ENCODE results near the gene OR2AP1. TPM values are rescaled to one million over a fixed set of nuclear protein-coding genes. Genes with fewer than 3 reads are reported as not detected.

Gene OR2AP1
- total and polyA plus RNA-seq, 4 donors: not detected

- Histone ChIP-seq H3K27ac (ENCODE audit: low read depth in 1 of 2, low read length in 2 of 2) (no peak overlapping the region), H3K4me1 (ENCODE audit: control insufficient read depth in 4 of 4, insufficient read depth in 4 of 4, low read length in 3 of 4) (peaks cover 0 to 4% (median 0%) of the 10 kb centered on the region in 4 donors), H3K9ac (ENCODE audit: low read depth in 1 of 2, low read length in 2 of 2) (no peak overlapping the region), H3K4me3 (ENCODE audit: low read depth in 1 of 3, low read length in 3 of 3) (no peak overlapping the region), H3K9me3 (ENCODE audit: control insufficient read depth in 4 of 4, low read length in 3 of 4) (peaks cover 13 to 27% (median 17%) of the 10 kb centered on the region in 4 donors), H3K36me3 (ENCODE audit: control insufficient read depth in 4 of 4, insufficient read depth in 3 of 4, low read depth in 1 of 4, low read length in 3 of 4) (no peaks in the 10 kb centered on the region), H3K27me3 (ENCODE audit: control insufficient read depth in 4 of 4, insufficient read depth in 4 of 4, low read length in 3 of 4) (peaks cover 0 to 3% (median 0%) of the 10 kb centered on the region in 4 donors)
- DNase-seq (ENCODE audit: low spot score): no peak
- whole genome bisulfite sequencing: 6% methylated on average over 6 of the region's 6 CpGs
- TF ChIP-seq RAD21 (IDR thresholded peaks at IDR 0.05) (peak; percentile 94), RXRA (IDR thresholded peaks at IDR 0.05) (peak in 1 of 2 donors; percentile 12), NR2F2 (IDR thresholded peaks at IDR 0.05) (no peak), REST (IDR thresholded peaks at IDR 0.05) (no peak), CTCF (IDR thresholded peaks at IDR 0.05; ENCODE audit: low read depth, low read length, missing input control) (peak; percentile 88), JUND (IDR thresholded peaks at IDR 0.05) (peak in 1 of 2 donors; percentile 29), EGR1 (IDR thresholded peaks at IDR 0.05; ENCODE audit: low read depth in 2 of 2) (no peak)
Observed at GRCh38 chr12:55619354-55620138, 47.3 kb downstream of the OR2AP1 start.

DNA sequence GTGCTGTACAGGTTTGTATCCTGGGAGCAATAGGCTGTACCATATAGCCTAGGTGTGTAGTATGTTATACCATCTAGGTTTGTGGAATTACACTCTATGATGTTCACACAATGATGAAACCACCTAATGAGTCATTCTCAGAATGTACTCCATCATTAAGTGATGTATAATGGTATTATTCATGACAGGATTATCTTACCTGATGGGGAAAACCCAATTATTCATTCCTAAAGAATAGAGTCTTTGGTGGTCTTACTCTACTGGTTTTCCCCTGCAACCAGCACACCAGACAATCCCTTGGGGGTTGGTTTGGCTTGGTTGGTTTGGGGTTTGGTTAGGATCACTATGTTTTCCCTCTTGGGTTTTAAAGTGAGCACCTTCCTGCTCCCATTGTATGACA is 51.8 kb downstream of the OR2AP1 start:
- Histone ChIP-seq H3K36me3 (ENCODE audit: control insufficient read depth in 4 of 4, insufficient read depth in 3 of 4, low read depth in 1 of 4, low read length in 3 of 4) (no peaks in the 10 kb centered on the region), H3K27me3 (ENCODE audit: control insufficient read depth in 4 of 4, insufficient read depth in 4 of 4, low read length in 3 of 4) (no peaks in the 10 kb centered on the region), H3K4me3 (ENCODE audit: low read depth in 1 of 3, low read length in 3 of 3) (no peak overlapping the region), H3K27ac (ENCODE audit: low read depth in 1 of 2, low read length in 2 of 2) (no peak overlapping the region), H3K9ac (ENCODE audit: low read depth in 1 of 2, low read length in 2 of 2) (no peak overlapping the region), H3K9me3 (ENCODE audit: control insufficient read depth in 4 of 4, low read length in 3 of 4) (no peaks in the 10 kb centered on the region), H3K4me1 (ENCODE audit: control insufficient read depth in 4 of 4, insufficient read depth in 4 of 4, low read length in 3 of 4) (peaks cover 0 to 4% (median 0%) of the 10 kb centered on the region in 4 donors)
- DNase-seq (ENCODE audit: low spot score): no peak
- TF ChIP-seq ZBTB33 (IDR thresholded peaks at IDR 0.05) (no peak), MAX (IDR thresholded peaks at IDR 0.05) (no peak), FOXA2 (IDR thresholded peaks at IDR 0.05) (no peak), TAF1 (conservative IDR thresholded peaks at IDR 0.05) (no peak), JUND (IDR thresholded peaks at IDR 0.05) (no peak), REST (IDR thresholded peaks at IDR 0.05) (no peak), NR2F2 (IDR thresholded peaks at IDR 0.05) (no peak)

Data from liver (tissue), 9 donors.